Skeletal muscle satellite cell (primary cell): ENCODE results near the gene PPP6R3.
A peak's percentile ranks its signal among the peaks of the same experiment; 100 is the strongest.

ENCODE experiments used
- H3K27me3 ChIP-seq: 2 replicates; pipeline ENCODE4 v1.7.0; 2013; ENCODE audit warnings: low read length; ENCODE audit not compliant: control insufficient read depth, insufficient read depth
- H3K36me3 ChIP-seq: 2 replicates; pipeline ENCODE4 v1.7.0; 2013; ENCODE audit warnings: mild to moderate bottlenecking, control low read depth, low read length; ENCODE audit not compliant: insufficient read depth
- H3K4me1 ChIP-seq: 2 replicates; pipeline ENCODE4 v1.7.0; 2013; ENCODE audit warnings: low read length; ENCODE audit not compliant: control insufficient read depth, insufficient read depth
- H3K4me2 ChIP-seq: 2 replicates; pipeline ENCODE4 v1.7.0; 2013; ENCODE audit warnings: mild to moderate bottlenecking, low read length
- H3K4me3 ChIP-seq: 2 replicates; pipeline ENCODE4 v1.7.0; 2013; ENCODE audit warnings: low read length
- H3K9ac ChIP-seq: 2 replicates; pipeline ENCODE4 v1.7.0; 2013; ENCODE audit warnings: mild to moderate bottlenecking, low read depth, low read length, moderate library complexity
- H3K9me3 ChIP-seq: replicated peaks from 2 replicates; pipeline ENCODE4 v1.7.0; 2013; ENCODE audit warnings: mild to moderate bottlenecking, control low read depth, low read length

Gene PPP6R3

DNA sequence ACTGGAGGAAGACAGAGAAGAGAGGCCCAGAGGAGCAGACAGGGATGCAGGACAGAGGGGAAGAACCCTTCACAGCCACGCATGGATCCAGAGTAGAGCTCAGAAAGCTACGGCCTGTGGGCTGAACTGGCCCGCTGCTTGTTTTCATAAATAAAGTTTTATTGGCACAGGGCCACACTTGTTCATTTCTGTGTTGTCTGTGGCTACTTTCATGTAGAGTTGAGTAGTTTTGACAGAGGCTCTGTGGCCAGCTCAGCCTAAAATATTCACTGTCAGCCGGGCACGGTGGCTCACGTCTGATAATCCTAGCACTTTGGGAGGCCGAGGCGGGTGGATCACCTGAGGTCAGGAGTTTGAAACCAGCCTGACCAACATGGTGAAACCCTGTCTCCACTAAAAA is 197.5 kb downstream of the PPP6R3 start:
- no peak overlapping the region for H3K4me2 ChIP-seq
- peaks cover 71% of the 10 kb centered on the region for H3K27me3 ChIP-seq
- no peaks in the 10 kb centered on the region for H3K36me3 ChIP-seq

GRCh38 chr11:68658661-68659060 is 198.1 kb downstream of the PPP6R3 start:
- Histone ChIP-seq H3K9me3 (peaks cover 7% of the 10 kb centered on the region), H3K9ac (no peak overlapping the region), H3K36me3 (no peaks in the 10 kb centered on the region), H3K4me3 (no peak overlapping the region), H3K4me1 (peaks cover 11% of the 10 kb centered on the region), H3K27me3 (peaks cover 71% of the 10 kb centered on the region), H3K4me2 (no peak overlapping the region)

More for the DNA sequence above, 197.5 kb downstream of the PPP6R3 start:
- peaks cover 7% of the 10 kb centered on the region for H3K9me3 ChIP-seq
- H3K9ac ChIP-seq: no peak overlapping the region
- H3K4me1 ChIP-seq: peaks cover 11% of the 10 kb centered on the region
- no peak overlapping the region for H3K4me3 ChIP-seq

- Histone ChIP-seq H3K9ac (no peak overlapping the region), H3K9me3 (peaks cover 7% of the 10 kb centered on the region), H3K27me3 (peaks cover 72% of the 10 kb centered on the region), H3K4me2 (peak overlapping the region; percentile 51), H3K36me3 (no peaks in the 10 kb centered on the region), H3K4me1 (peaks cover 11% of the 10 kb centered on the region), H3K4me3 (no peak overlapping the region)
These were observed 198.8 kb downstream of the PPP6R3 start for GRCh38 chr11:68659158-68659921.

DNA sequence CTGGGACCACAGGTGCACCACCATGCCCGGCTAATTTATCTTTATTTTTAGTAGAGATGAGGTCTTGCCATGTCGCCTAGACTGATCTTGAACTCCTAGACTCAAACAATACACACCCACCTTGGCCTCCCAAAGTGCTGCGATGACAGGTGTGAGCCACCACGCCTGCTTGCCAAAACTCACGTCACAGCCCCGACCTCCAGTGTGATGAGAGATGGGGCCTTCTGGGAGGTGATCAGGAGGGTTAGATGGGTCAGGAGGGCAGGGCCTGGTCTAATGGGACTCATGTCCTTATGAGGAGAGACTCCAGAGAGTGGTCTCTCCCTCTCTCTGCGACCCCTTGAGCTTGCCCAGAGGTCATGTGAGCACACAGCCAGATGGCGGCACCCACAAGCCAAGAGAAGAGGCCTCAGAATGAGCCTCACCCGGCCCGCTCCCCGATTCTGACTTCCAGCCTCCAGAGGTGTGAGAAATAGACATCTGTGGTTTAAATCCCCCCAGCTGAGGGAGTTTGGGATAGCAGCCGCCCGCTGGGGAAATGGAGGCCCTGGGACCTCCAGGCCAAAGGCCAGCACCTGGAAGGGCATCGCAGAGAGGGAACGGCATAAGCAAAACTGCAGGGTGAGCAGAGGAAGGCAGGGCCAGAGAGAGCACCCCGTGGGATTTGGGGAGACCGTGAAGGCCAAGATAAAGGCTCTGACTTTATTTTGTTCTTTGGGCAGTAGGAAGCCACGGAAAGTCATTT is 199.7 kb downstream of the PPP6R3 start:
- Histone ChIP-seq H3K9ac (no peak overlapping the region), H3K36me3 (no peaks in the 10 kb centered on the region), H3K4me1 (peaks cover 11% of the 10 kb centered on the region), H3K4me3 (no peak overlapping the region), H3K9me3 (peaks cover 7% of the 10 kb centered on the region), H3K4me2 (no peak overlapping the region), H3K27me3 (peaks cover 76% of the 10 kb centered on the region)

DNA sequence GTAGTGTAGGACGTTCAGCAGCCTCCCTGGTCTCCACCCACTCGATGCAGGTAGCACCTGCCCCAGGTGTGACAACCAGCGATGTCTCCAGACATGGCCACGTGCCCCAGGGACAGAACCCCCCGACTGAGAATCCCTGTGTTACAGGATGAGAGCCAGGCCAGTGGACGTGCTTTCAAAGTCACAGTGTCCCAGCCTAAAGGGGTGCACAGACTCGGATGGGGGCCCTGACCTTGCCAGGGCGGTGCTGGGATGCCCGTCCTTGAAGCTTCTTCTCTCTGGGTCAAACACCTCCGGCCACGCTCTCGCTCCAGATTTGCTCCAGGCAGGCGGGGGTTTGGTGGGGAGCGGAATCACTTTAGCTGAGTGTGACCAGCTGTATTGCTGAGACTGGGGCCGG is 200.5 kb downstream of the PPP6R3 start:
- Histone ChIP-seq H3K4me1 (peaks cover 11% of the 10 kb centered on the region), H3K4me3 (no peak overlapping the region), H3K9ac (no peak overlapping the region), H3K4me2 (no peak overlapping the region), H3K36me3 (no peaks in the 10 kb centered on the region), H3K27me3 (peaks cover 69% of the 10 kb centered on the region), H3K9me3 (peaks cover 7% of the 10 kb centered on the region)

GRCh38 chr11:68661697-68662603 is 201.4 kb downstream of the PPP6R3 start:
- H3K4me2 ChIP-seq: no peak overlapping the region
- H3K27me3 ChIP-seq: peaks cover 68% of the 10 kb centered on the region
- H3K4me3 ChIP-seq: no peak overlapping the region
- peaks cover 7% of the 10 kb centered on the region for H3K9me3 ChIP-seq
- H3K9ac ChIP-seq: no peak overlapping the region
- H3K4me1 ChIP-seq: peaks cover 11% of the 10 kb centered on the region
- H3K36me3 ChIP-seq: no peaks in the 10 kb centered on the region

- Histone ChIP-seq H3K4me3 (no peak overlapping the region), H3K9ac (no peak overlapping the region), H3K4me2 (no peak overlapping the region), H3K36me3 (no peaks in the 10 kb centered on the region), H3K4me1 (peaks cover 11% of the 10 kb centered on the region), H3K27me3 (peaks cover 61% of the 10 kb centered on the region), H3K9me3 (peaks cover 7% of the 10 kb centered on the region)
These were observed 203.0 kb downstream of the PPP6R3 start for GRCh38 chr11:68663482-68664010.

DNA sequence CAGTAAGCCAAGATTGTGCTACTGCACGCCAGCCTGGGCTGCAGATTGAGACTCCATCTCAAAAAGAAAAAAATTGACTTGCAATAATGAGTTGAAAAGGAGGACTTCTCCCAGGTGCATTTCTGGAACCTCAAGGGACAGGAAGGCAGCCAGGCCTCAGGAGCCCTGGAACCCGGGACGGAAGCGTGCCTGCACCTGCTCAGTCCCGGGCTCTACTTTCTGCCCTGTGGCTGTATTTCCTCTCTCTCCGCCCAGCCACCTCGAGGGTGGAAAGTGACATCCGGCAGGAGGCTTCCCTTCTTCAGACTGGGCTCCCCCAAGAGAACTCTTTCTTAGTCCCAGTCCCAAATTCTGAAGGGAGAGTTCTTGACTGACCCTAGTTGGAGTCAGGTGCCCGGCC is 203.6 kb downstream of the PPP6R3 start:
- H3K4me3 ChIP-seq: no peak overlapping the region
- H3K4me2 ChIP-seq: no peak overlapping the region
- H3K9ac ChIP-seq: no peak overlapping the region
- peaks cover 66% of the 10 kb centered on the region for H3K27me3 ChIP-seq
- peaks cover 6% of the 10 kb centered on the region for H3K4me1 ChIP-seq
- peaks cover 7% of the 10 kb centered on the region for H3K9me3 ChIP-seq
- H3K36me3 ChIP-seq: no peaks in the 10 kb centered on the region

GRCh38 chr11:68664906-68665305 is 204.4 kb downstream of the PPP6R3 start:
- H3K4me1 ChIP-seq: no peaks in the 10 kb centered on the region
- H3K4me2 ChIP-seq: no peak overlapping the region
- peaks cover 74% of the 10 kb centered on the region for H3K27me3 ChIP-seq
- no peak overlapping the region for H3K9ac ChIP-seq
- H3K4me3 ChIP-seq: no peak overlapping the region
- H3K36me3 ChIP-seq: no peaks in the 10 kb centered on the region
- H3K9me3 ChIP-seq: peaks cover 7% of the 10 kb centered on the region
